Fibroblast of lung (primary cell): ENCODE data around the gene PRUNE2.

ENCODE experiments used
- EZH2 ChIP-seq: IDR thresholded peaks from 2 replicates; pipeline ENCODE4 v1.5.1; 2012; ENCODE audit warnings: low read length, control low read depth, mild to moderate bottlenecking; ENCODE audit errors: missing control alignments
- TF ChIP-seq, protein P1 (sequence below), 2 donors: IDR thresholded peaks in 1 of 2; conservative IDR thresholded peaks in 1 of 2; 1 replicate in 1 of 2; 2 replicates in 1 of 2; pipeline ENCODE4 v1.5.1; 2011 to 2012; ENCODE audit warnings: low read length in 2 of 2, control low read depth in 1 of 2, inconsistent platforms in 1 of 2, low read depth in 1 of 2, mild to moderate bottlenecking in 1 of 2

DNA sequence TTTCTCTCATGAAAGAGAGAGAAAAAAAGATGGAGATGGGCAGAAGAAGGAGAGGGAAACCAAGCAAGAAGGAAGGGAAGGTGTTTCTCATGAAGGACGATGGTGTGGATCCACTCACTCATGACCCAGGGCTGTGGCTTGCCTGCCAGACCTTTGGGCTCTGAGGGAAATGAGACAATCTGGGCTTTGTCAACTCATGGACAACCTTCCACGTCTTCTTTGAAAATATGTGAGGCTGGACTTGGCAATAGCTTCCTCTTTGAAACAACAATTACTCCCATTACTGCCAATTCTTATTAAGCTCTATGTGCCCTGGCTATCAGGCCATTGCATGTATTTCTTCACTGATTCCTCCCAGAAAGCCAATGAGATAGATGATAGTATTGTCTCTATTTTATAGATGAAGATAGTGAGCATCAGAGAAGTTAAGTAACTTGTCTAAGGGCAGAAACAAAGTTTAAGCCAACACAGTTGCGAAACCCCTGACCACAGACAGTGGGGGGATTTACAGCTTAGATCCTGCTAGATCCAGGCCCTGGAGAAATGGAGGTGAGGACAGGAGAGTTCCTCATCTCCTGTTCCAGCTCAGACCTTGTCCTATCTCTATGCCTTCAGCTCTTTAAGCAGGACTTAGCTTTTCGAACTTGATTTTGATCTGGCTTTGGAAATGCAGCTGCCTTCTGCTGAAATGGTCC is 314.5 kb downstream of the PRUNE2 start:
- TF ChIP-seq, protein P1, sequence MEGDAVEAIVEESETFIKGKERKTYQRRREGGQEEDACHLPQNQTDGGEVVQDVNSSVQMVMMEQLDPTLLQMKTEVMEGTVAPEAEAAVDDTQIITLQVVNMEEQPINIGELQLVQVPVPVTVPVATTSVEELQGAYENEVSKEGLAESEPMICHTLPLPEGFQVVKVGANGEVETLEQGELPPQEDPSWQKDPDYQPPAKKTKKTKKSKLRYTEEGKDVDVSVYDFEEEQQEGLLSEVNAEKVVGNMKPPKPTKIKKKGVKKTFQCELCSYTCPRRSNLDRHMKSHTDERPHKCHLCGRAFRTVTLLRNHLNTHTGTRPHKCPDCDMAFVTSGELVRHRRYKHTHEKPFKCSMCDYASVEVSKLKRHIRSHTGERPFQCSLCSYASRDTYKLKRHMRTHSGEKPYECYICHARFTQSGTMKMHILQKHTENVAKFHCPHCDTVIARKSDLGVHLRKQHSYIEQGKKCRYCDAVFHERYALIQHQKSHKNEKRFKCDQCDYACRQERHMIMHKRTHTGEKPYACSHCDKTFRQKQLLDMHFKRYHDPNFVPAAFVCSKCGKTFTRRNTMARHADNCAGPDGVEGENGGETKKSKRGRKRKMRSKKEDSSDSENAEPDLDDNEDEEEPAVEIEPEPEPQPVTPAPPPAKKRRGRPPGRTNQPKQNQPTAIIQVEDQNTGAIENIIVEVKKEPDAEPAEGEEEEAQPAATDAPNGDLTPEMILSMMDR (conservative IDR thresholded peaks at IDR 0.05 in 1 of 2, IDR thresholded peaks at IDR 0.05 in 1 of 2; ENCODE audit: low read depth in 1 of 2, low read length in 2 of 2): no peak
- no peak for TF ChIP-seq EZH2
